CD8-positive, alpha-beta memory T cell (primary cell): Measurements from ENCODE around the gene FREM1. TPM values are rescaled to one million over a fixed set of nuclear protein-coding genes. Genes with fewer than 3 reads are reported as not detected.

ENCODE experiments used
- CTCF ChIA-PET: fragments of 350-600 bp; sonication (Branson Sonifier 250); formaldehyde crosslinking; loops from one replicate; lab custom pipeline; 2021; ENCODE audit warnings: antibody characterized with exemption; lab: Charles Lee
- POLR2A ChIA-PET: fragments of 350-600 bp; sonication (Branson Sonifier 250); formaldehyde crosslinking; loops from one replicate; lab custom pipeline; 2021; ENCODE audit warnings: antibody characterized with exemption; lab: Charles Lee
- DNase-seq, 5 donors: peaks; one replicate each; pipeline versions ENCODE4 v3.0.0 to v3.0.0-alpha.2; 2020 to 2022; ENCODE audit warnings: mixed read lengths in 1 of 5
- H3K27ac ChIP-seq: one replicate; pipeline ENCODE4 v1.7.0; 2013; ENCODE audit warnings: low read depth, mild to moderate bottlenecking, low read length, moderate library complexity
- H3K27me3 ChIP-seq: 2 replicates; pipeline ENCODE4 v1.7.0; 2013; ENCODE audit warnings: low read length, mild to moderate bottlenecking; ENCODE audit not compliant: insufficient read depth, poor library complexity, severe bottlenecking
- H3K36me3 ChIP-seq: 2 replicates; pipeline ENCODE4 v1.7.0; 2013; ENCODE audit warnings: mild to moderate bottlenecking, low read length, moderate library complexity; ENCODE audit not compliant: insufficient read depth
- H3K4me1 ChIP-seq: 2 replicates; pipeline ENCODE4 v1.7.0; 2013; ENCODE audit warnings: mild to moderate bottlenecking, low read length, moderate library complexity; ENCODE audit not compliant: insufficient read depth
- H3K4me3 ChIP-seq: 2 replicates; pipeline ENCODE4 v1.7.0; 2013; ENCODE audit warnings: mild to moderate bottlenecking, low read length
- H3K9me3 ChIP-seq: 2 replicates; pipeline ENCODE4 v1.7.0; 2013; ENCODE audit warnings: mild to moderate bottlenecking, low read length
- H3K27ac Mint-ChIP-seq, 8 donors: one replicate each; pipeline ENCODE4 v1.8.0; 2020 to 2021; ENCODE audit warnings: mixed read lengths in 8 of 8, mild to moderate bottlenecking in 6 of 8, inconsistent platforms in 3 of 8, moderate library complexity in 3 of 8
- H3K27me3 Mint-ChIP-seq, 2 donors: one replicate each; pipeline ENCODE4 v1.8.0; 2020 to 2021; ENCODE audit warnings: mixed read lengths in 2 of 2, mild to moderate bottlenecking in 1 of 2, moderate library complexity in 1 of 2
- H3K36me3 Mint-ChIP-seq, 3 donors: one replicate each; pipeline ENCODE4 v1.8.0; 2020 to 2021; ENCODE audit warnings: mixed read lengths in 3 of 3, inconsistent platforms in 1 of 3, mild to moderate bottlenecking in 1 of 3
- H3K4me1 Mint-ChIP-seq, 3 donors: one replicate each; pipeline ENCODE4 v1.8.0; 2020 to 2021; ENCODE audit warnings: mixed read lengths in 3 of 3, inconsistent platforms in 1 of 3, mild to moderate bottlenecking in 1 of 3
- H3K4me3 Mint-ChIP-seq, 7 donors: one replicate each; pipeline ENCODE4 v1.8.0; 2020 to 2021; ENCODE audit warnings: mixed read lengths in 7 of 7, mild to moderate bottlenecking in 6 of 7, moderate library complexity in 4 of 7, inconsistent platforms in 2 of 7
- H3K9me3 Mint-ChIP-seq, 5 donors: one replicate each; pipeline ENCODE4 v1.8.0; 2020 to 2022; ENCODE audit warnings: mixed read lengths in 5 of 5, mild to moderate bottlenecking in 3 of 5, moderate library complexity in 2 of 5, inconsistent platforms in 1 of 5
- polyA plus RNA-seq: library from polyadenylated mRNA; unstranded; fragments of 300-500 nt; fragmentation: Illumina TruSeq; gene quantifications from one replicate; pipeline ENCODE4 v1.2.3, GENCODE V29; 2021
- total RNA-seq, 2 experiments: library from RNA; stranded (reverse); gene quantifications; one replicate each; pipeline ENCODE4 v1.2.3, GENCODE V29; 2021

Gene FREM1
- total and polyA plus RNA-seq, 3 experiments from 2014 or later, result not detected

- POLR2A ChIA-PET, result no interaction called here
- Histone ChIP-seq H3K36me3 (no peaks in the 10 kb centered on the region), H3K4me1 (no peaks in the 10 kb centered on the region), H3K4me3 (no peak within 1 kb of the TSS), H3K9me3 (no peaks in the 10 kb centered on the region), H3K27ac (no peak within 1 kb of the TSS), H3K27me3 (no peaks in the 10 kb centered on the region)
- no peaks in the 10 kb centered on the region for H3K36me3 Mint-ChIP-seq
- peak within 1 kb of the TSS in 1 of 8 donors; percentile 12 for H3K27ac Mint-ChIP-seq
- H3K4me1 Mint-ChIP-seq, result no peaks in the 10 kb centered on the region
- no peaks in the 10 kb centered on the region for H3K9me3 Mint-ChIP-seq
- CTCF ChIA-PET, result no interaction called here
- H3K27me3 Mint-ChIP-seq, result peaks cover 9 to 27% of the 10 kb centered on the region in 2 donors
- no peak within 1 kb of the TSS for H3K4me3 Mint-ChIP-seq
- no peak for DNase-seq
Measured at GRCh38 chr9:14722391-14723035, 187.7 kb downstream of the FREM1 start, which contains the start of gene CER1. Gene CER1 (minus strand): TSS chr9:14722733. CDS start chr9:14722672, 61 bp downstream.

- DNase-seq, result no peak
- H3K27me3 Mint-ChIP-seq, result peaks cover 10 to 21% of the 10 kb centered on the region in 2 donors
- POLR2A ChIA-PET, result no interaction called here
- H3K4me1 ChIP-seq, result no peaks in the 10 kb centered on the region
- no peaks in the 10 kb centered on the region for H3K9me3 Mint-ChIP-seq
- no peaks in the 10 kb centered on the region for H3K36me3 ChIP-seq
- H3K9me3 ChIP-seq, result no peaks in the 10 kb centered on the region
- no peak overlapping the region for H3K27ac ChIP-seq
- H3K4me3 Mint-ChIP-seq, result no peak overlapping the region
- CTCF ChIA-PET, result no interaction called here
- no peaks in the 10 kb centered on the region for H3K27me3 ChIP-seq
- no peaks in the 10 kb centered on the region for H3K36me3 Mint-ChIP-seq
- H3K4me1 Mint-ChIP-seq, result no peaks in the 10 kb centered on the region
- no peak overlapping the region for H3K27ac Mint-ChIP-seq
- no peak overlapping the region for H3K4me3 ChIP-seq
Measured at GRCh38 chr9:14719231-14719923, 190.9 kb downstream of the FREM1 start.

GRCh38 chr9:14715102-14715501 is 195.1 kb downstream of the FREM1 start:
- no peak overlapping the region for H3K4me3 Mint-ChIP-seq
- peaks cover 0 to 2% (median 0%) of the 10 kb centered on the region in 5 donors for H3K9me3 Mint-ChIP-seq
- no peaks in the 10 kb centered on the region for H3K9me3 ChIP-seq
- H3K4me3 ChIP-seq, result no peak overlapping the region
- H3K27ac ChIP-seq, result no peak overlapping the region
- H3K4me1 ChIP-seq, result no peaks in the 10 kb centered on the region
- H3K36me3 ChIP-seq, result no peaks in the 10 kb centered on the region
- H3K4me1 Mint-ChIP-seq, result no peaks in the 10 kb centered on the region
- peaks cover 4 to 8% of the 10 kb centered on the region in 2 donors for H3K27me3 Mint-ChIP-seq
- H3K27ac Mint-ChIP-seq, result no peak overlapping the region
- CTCF ChIA-PET, result no interaction called here
- no peak for DNase-seq
- POLR2A ChIA-PET, result no interaction called here
- H3K27me3 ChIP-seq, result no peaks in the 10 kb centered on the region
- H3K36me3 Mint-ChIP-seq, result no peaks in the 10 kb centered on the region

- H3K9me3 Mint-ChIP-seq, result peaks cover 0 to 8% (median 4%) of the 10 kb centered on the region in 5 donors
- no peak for DNase-seq
- Histone ChIP-seq H3K27me3 (no peaks in the 10 kb centered on the region), H3K4me1 (no peaks in the 10 kb centered on the region), H3K4me3 (no peak overlapping the region), H3K27ac (no peak overlapping the region), H3K36me3 (no peaks in the 10 kb centered on the region), H3K9me3 (no peaks in the 10 kb centered on the region)
- no peak overlapping the region for H3K27ac Mint-ChIP-seq
- H3K4me1 Mint-ChIP-seq, result no peaks in the 10 kb centered on the region
- H3K4me3 Mint-ChIP-seq, result no peak overlapping the region
- CTCF ChIA-PET, result no interaction called here
- POLR2A ChIA-PET, result no interaction called here
- H3K27me3 Mint-ChIP-seq, result peaks cover 10 to 18% of the 10 kb centered on the region in 2 donors
- H3K36me3 Mint-ChIP-seq, result peaks cover 0 to 4% (median 0%) of the 10 kb centered on the region in 3 donors
Measured at GRCh38 chr9:14713187-14713767, 197.0 kb downstream of the FREM1 start.

- H3K36me3 Mint-ChIP-seq, result peaks cover 0 to 9% (median 0%) of the 10 kb centered on the region in 3 donors
- Histone ChIP-seq H3K4me3 (no peak overlapping the region), H3K27ac (no peak overlapping the region), H3K27me3 (no peaks in the 10 kb centered on the region), H3K36me3 (no peaks in the 10 kb centered on the region), H3K9me3 (no peaks in the 10 kb centered on the region), H3K4me1 (no peaks in the 10 kb centered on the region)
- no peak overlapping the region for H3K27ac Mint-ChIP-seq
- POLR2A ChIA-PET, result no interaction called here
- H3K4me3 Mint-ChIP-seq, result no peak overlapping the region
- CTCF ChIA-PET, result no interaction called here
- peaks cover 11 to 26% (median 18%) of the 10 kb centered on the region in 5 donors for H3K9me3 Mint-ChIP-seq
- H3K27me3 Mint-ChIP-seq, result peaks cover 13 to 22% of the 10 kb centered on the region in 2 donors
- DNase-seq, result no peak
- H3K4me1 Mint-ChIP-seq, result no peaks in the 10 kb centered on the region
Measured at GRCh38 chr9:14710804-14711203, 199.4 kb downstream of the FREM1 start.

- H3K4me3 Mint-ChIP-seq, result no peak overlapping the region
- no peak overlapping the region for H3K27ac Mint-ChIP-seq
- H3K4me1 Mint-ChIP-seq, result no peaks in the 10 kb centered on the region
- Histone ChIP-seq H3K4me1 (no peaks in the 10 kb centered on the region), H3K27me3 (no peaks in the 10 kb centered on the region), H3K27ac (no peak overlapping the region), H3K9me3 (no peaks in the 10 kb centered on the region), H3K36me3 (no peaks in the 10 kb centered on the region), H3K4me3 (no peak overlapping the region)
- H3K27me3 Mint-ChIP-seq, result peaks cover 14 to 30% of the 10 kb centered on the region in 2 donors
- no peak for DNase-seq
- ChIA-PET POLR2A (no interaction called here), CTCF (no interaction called here)
- peaks cover 19 to 41% (median 35%) of the 10 kb centered on the region in 5 donors for H3K9me3 Mint-ChIP-seq
- peaks cover 0 to 14% (median 0%) of the 10 kb centered on the region in 3 donors for H3K36me3 Mint-ChIP-seq
Measured at GRCh38 chr9:14706530-14707140, 203.6 kb downstream of the FREM1 start.

GRCh38 chr9:14705079-14705478 is 205.1 kb downstream of the FREM1 start:
- no peak overlapping the region for H3K27ac Mint-ChIP-seq
- POLR2A ChIA-PET, result no interaction called here

GRCh38 chr9:14704281-14704680 is 205.9 kb downstream of the FREM1 start:
- Mint-ChIP-seq H3K36me3 (peaks cover 0 to 14% (median 0%) of the 10 kb centered on the region in 3 donors), H3K9me3 (peaks cover 19 to 38% (median 35%) of the 10 kb centered on the region in 5 donors), H3K27ac (no peak overlapping the region), H3K4me3 (no peak overlapping the region), H3K27me3 (peaks cover 10 to 23% of the 10 kb centered on the region in 2 donors), H3K4me1 (no peaks in the 10 kb centered on the region)
- H3K9me3 ChIP-seq, result no peaks in the 10 kb centered on the region
- ChIA-PET POLR2A (no interaction called here), CTCF (no interaction called here)
- H3K4me1 ChIP-seq, result no peaks in the 10 kb centered on the region
- H3K27ac ChIP-seq, result no peak overlapping the region
- no peak for DNase-seq
- no peaks in the 10 kb centered on the region for H3K36me3 ChIP-seq
- H3K4me3 ChIP-seq, result no peak overlapping the region
- H3K27me3 ChIP-seq, result no peaks in the 10 kb centered on the region

More at GRCh38 chr9:14705079-14705478, 205.1 kb downstream of the FREM1 start:
- Histone ChIP-seq H3K4me3 (no peak overlapping the region), H3K9me3 (no peaks in the 10 kb centered on the region), H3K4me1 (no peaks in the 10 kb centered on the region), H3K36me3 (no peaks in the 10 kb centered on the region), H3K27ac (no peak overlapping the region), H3K27me3 (no peaks in the 10 kb centered on the region)
- no peak overlapping the region for H3K4me3 Mint-ChIP-seq
- H3K9me3 Mint-ChIP-seq, result peaks cover 19 to 41% (median 35%) of the 10 kb centered on the region in 5 donors
- CTCF ChIA-PET, result no interaction called here
- H3K4me1 Mint-ChIP-seq, result no peaks in the 10 kb centered on the region
- H3K27me3 Mint-ChIP-seq, result peaks cover 14 to 24% of the 10 kb centered on the region in 2 donors
- peaks cover 0 to 14% (median 0%) of the 10 kb centered on the region in 3 donors for H3K36me3 Mint-ChIP-seq
- DNase-seq, result no peak
